ENCODE results near the gene HSPA5.
"Not testable (repeated sequence)": the region's sequence is repeated elsewhere in the genome, so short reads cannot be mapped to it uniquely, and the experiment has no call there.

DNA sequence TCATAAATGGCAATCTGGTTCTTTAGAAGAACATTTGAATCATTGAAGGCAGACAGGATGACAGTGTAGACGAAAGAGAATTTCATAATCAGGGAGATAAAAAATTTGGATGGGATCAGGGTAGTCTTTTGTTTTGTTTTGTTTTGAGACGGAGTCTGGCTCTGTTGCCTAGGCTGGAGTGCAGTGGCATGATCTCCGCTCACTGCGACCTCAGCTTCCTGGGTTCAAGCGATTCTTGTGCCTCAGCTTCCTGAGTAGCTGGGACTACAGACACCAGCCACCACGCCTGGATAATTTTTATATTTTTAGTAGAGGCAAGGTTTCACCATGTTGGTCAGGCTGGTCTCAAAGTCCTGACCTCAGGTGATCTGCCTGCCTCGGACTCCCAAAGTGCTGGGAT lies 22.9 kb upstream of the HSPA5 start:
- TF ChIP-seq, protein P1, sequence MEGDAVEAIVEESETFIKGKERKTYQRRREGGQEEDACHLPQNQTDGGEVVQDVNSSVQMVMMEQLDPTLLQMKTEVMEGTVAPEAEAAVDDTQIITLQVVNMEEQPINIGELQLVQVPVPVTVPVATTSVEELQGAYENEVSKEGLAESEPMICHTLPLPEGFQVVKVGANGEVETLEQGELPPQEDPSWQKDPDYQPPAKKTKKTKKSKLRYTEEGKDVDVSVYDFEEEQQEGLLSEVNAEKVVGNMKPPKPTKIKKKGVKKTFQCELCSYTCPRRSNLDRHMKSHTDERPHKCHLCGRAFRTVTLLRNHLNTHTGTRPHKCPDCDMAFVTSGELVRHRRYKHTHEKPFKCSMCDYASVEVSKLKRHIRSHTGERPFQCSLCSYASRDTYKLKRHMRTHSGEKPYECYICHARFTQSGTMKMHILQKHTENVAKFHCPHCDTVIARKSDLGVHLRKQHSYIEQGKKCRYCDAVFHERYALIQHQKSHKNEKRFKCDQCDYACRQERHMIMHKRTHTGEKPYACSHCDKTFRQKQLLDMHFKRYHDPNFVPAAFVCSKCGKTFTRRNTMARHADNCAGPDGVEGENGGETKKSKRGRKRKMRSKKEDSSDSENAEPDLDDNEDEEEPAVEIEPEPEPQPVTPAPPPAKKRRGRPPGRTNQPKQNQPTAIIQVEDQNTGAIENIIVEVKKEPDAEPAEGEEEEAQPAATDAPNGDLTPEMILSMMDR (IDR thresholded peaks at IDR 0.05) = not testable (repeated sequence)
- TF ChIP-seq ZFX (IDR thresholded peaks at IDR 0.05; ENCODE audit: borderline replicate concordance) = not testable (repeated sequence)

Measured in 22Rv1 (cell line).